GM21723 (cell line): ENCODE data around the gene FEN1.

Source experiments
- ATAC-seq: cut with Tn5 transposase; IDR thresholded peaks from one replicate; pipeline ENCODE4 v1.9.1; 2021; ENCODE audit warnings: mild to moderate bottlenecking, moderate library complexity; ENCODE audit not compliant: unreplicated experiment

Gene FEN1

GRCh38 chr11:61838501-61838900, 45.8 kb downstream of the FEN1 start:
- no peak for ATAC-seq

DNA sequence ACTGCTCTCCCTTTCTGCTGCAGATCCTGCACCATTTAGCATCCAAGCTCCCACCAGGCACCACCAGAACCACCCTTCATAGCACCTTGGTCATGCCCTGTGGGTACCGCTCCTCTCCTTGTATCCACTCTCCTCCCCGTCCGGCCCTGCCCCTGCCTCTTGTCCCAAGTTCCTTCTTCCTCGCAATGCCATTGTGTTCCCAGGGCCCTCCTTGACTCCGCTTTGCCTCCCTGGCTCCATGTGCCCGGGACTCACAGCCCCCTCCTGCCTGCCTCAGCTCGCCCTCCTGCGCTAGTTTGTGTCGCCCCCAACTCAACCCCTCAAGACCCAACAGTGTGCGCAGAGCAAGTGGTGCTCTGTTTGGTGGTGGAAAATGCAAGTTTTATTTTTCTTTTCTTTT, 46.2 kb downstream of the FEN1 start:
- no peak for ATAC-seq

DNA sequence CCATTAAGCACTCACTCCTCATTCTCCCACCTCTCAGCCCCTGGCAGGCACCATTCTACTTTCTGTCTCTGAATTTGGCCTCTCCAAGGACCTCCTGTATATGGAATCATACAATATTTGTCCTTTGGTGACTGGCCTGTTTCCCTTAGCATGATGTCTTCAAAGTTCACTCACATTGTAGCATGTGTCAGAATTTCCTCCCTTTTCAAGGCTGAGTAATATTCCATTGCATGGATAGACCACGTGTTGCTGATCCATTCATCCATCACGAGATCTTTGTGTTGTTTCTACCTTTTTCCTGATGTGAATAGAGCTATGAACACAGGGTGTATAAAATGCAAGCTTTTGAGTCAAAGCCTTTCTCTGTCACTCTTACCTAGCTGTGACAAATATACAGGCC, 47.0 kb downstream of the FEN1 start:
- ATAC-seq, result no peak

- ATAC-seq, result no peak
Measured at GRCh38 chr11:61840371-61840770, 47.7 kb downstream of the FEN1 start.

DNA sequence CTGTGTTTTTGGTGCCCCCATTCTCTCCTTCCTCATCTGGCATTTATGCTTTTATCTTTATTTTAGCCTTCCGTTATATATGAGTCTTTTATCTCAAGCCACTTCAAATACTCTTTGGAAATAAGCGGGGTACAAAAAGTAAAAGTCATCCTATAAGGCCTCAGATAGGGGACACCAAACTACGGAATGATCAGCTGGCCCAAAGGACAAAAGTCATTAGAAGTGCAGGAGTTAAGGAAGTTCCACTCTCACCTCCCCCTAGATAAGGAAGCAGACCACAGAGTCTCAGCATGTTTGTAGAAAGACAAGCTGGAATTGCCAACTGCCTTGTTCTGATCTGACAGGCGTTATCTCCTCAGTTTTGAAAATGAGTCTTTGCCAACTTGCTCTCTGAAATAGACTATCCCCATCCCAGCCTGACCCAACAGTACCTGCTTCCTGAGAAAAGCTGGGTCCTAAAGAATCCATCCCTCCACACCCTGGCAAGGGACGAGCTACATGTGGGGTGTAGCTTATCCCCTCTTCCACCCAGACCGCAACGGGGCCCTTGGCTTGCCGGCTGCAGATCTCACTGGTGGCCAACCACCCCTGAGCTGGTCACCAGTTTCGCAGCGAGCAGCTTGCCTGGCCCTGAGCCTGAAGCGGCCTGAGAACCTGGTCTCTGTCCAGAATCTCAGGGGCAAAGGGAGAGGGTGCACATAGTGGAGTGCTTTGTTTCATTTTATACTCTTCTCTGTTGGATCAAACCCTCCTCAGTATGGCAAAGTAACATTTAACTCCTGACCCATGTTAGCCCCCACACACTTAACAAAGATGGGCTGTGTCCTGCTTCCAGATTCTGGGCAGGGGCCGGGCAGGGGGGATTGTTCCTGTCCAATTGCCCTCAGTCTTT, 49.2 kb downstream of the FEN1 start:
- no peak for ATAC-seq

- ATAC-seq, result no peak
Measured at GRCh38 chr11:61842528-61842820, 49.8 kb downstream of the FEN1 start.

- no peak for ATAC-seq
Measured at GRCh38 chr11:61844909-61845565, 52.3 kb downstream of the FEN1 start.

GRCh38 chr11:61846362-61847020, 53.8 kb downstream of the FEN1 start:
- ATAC-seq, result no peak
